Brain microvascular endothelial cell (primary cell): Measurements from ENCODE around the gene COX5B.

ENCODE experiments used
- DNase-seq: peaks from one replicate; pipeline ENCODE4 v3.0.0-alpha.2; 2020
- H3K27ac ChIP-seq: fragments of 250-450 bp; sonication (Bioruptor Pico); 2 replicates; pipeline ENCODE4 v1.5.1; 2020; ENCODE audit warnings: mild to moderate bottlenecking, moderate library complexity
- H3K27me3 ChIP-seq: fragments of 250-450 bp; sonication (Bioruptor Pico); replicated peaks from 2 replicates; pipeline ENCODE4 v1.5.1; 2020; ENCODE audit warnings: mild to moderate bottlenecking
- H3K36me3 ChIP-seq: fragments of 250-450 bp; sonication (Bioruptor Pico); replicated peaks from 2 replicates; pipeline ENCODE4 v1.5.1; 2020; ENCODE audit warnings: mild to moderate bottlenecking
- H3K4me3 ChIP-seq: 2 replicates; pipeline ENCODE4 v1.5.1; 2011; ENCODE audit warnings: low read depth, mild to moderate bottlenecking, control low read depth, low read length, moderate library complexity
- CTCF ChIP-seq: IDR thresholded peaks from 2 replicates; pipeline ENCODE4 v1.5.1; 2011; ENCODE audit warnings: low read depth, mild to moderate bottlenecking, moderate library complexity, low read length, control low read depth, inconsistent platforms; ENCODE audit errors: missing control alignments
- in situ Hi-C: cut with HindIII; loops from 2 replicates; pipeline ENCODE4 v1.10.0; 2017; ENCODE audit warnings: low sequenced_read_pairs, low pct_ligation_motif_present

Gene COX5B

GRCh38 chr2:97697252-97698235 is 51.7 kb downstream of the COX5B start:
- no peak overlapping the region for H3K27ac ChIP-seq
- H3K4me3 ChIP-seq: no peak overlapping the region
- H3K36me3 ChIP-seq: no peaks in the 10 kb centered on the region
- in situ Hi-C loops: no loop called here
- DNase-seq: peak; percentile 85
- H3K27me3 ChIP-seq: no peaks in the 10 kb centered on the region
- TF ChIP-seq CTCF: peak; percentile 94
